Caki2 (cell line): ENCODE data around the gene GRM4. TPM values are rescaled to one million over a fixed set of nuclear protein-coding genes. Genes with fewer than 3 reads are reported as not detected.
A peak's percentile ranks its signal among the peaks of the same experiment; 100 is the strongest.

Source experiments
- DNase-seq: peaks from one replicate; pipeline ENCODE4 v3.0.0-alpha.2; 2015; ENCODE audit warnings: low read depth
- in situ Hi-C: cut with HindIII; loops from 2 replicates; pipeline ENCODE4 v1.10.0; 2016; ENCODE audit warnings: low sequenced_read_pairs, low pct_unique_long_range_greater_than_20kb, mixed read lengths
- total RNA-seq: library from RNA; depleted of rRNA; stranded (reverse); fragments of >200 nt; shearing (Covaris generic); gene quantifications from 2 replicates; pipeline ENCODE4 v1.2.3, GENCODE V29; 2014; ENCODE audit warnings: low replicate concordance

Gene GRM4
- total RNA-seq, 1 experiment from 2014 or later, result 1.2 TPM

DNA sequence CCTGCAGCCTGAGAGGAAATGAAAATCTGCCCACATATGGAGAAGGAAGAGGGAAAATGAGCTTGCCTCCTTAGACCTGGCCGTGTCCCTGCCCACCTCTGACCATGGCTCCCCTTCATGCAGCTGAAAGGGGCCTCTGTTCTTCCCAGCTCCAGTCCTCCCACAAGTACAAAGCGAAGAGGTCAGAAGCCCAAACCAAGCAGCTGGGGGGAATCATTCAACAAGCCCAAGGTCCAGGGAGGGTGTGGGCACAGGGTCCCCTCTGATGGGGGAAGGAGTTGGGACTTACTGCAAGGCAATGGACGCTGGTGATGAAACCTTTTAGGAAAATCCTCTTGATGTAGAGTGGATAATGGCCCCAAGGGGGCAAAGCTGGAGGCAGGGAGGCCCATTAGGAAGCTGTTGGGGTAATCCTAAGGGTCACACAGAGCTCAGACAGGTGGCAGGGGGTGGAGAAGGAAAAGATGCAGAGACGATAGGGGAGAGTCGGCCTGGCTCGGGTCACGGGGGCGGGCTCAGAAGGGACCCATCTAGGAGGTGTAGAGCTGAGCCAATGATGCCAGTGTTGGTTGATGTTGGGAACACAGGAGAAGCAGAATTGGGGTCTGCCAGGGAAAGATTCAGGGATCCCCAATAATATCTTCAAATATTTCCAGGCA, 16.1 kb upstream of the GRM4 start:
- in situ Hi-C loops, result no loop called here
- no peak for DNase-seq

DNA sequence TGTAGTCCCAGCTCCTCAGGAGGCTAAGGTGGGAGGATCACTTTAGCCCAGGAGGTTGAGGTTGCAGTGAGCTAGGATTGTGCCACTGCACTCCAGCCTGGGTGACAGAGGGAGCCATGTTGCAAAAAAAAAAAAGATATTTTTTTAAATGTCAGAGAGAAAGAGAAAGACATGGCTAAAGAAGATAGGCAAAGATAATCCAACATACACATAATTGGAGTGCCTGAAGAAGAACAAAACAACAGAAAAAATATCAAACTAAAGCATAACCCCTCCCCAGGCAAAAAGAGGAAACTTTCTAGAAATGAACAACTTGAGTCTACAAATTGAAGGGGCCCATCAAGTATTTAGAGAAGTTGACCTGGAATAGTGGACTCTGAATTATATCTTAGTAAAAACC, 14.0 kb upstream of the GRM4 start:
- in situ Hi-C loops, result no loop called here

DNA sequence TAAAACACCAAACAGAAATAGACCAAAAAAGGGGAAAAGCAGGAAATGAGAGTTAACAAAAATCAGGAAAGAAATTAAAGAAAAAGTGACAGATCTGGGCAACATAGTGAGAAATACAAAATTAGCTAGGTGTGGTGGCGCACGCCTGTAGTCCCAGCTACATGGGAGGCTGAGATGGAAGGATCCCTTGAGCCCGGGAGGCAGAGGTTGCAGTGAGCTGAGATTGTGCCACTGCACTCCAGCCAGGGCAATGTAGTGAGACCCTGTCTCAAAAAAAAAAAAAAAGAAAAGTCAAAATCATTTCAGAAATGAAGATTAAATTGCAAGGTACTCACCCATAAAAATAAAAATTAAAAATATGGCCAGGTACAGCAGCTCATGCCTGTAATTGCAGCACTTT, 13.0 kb upstream of the GRM4 start:
- no peak for DNase-seq
- in situ Hi-C loops, result no loop called here

More for the DNA sequence above, 14.0 kb upstream of the GRM4 start:
- peak; percentile 14 for DNase-seq

DNA sequence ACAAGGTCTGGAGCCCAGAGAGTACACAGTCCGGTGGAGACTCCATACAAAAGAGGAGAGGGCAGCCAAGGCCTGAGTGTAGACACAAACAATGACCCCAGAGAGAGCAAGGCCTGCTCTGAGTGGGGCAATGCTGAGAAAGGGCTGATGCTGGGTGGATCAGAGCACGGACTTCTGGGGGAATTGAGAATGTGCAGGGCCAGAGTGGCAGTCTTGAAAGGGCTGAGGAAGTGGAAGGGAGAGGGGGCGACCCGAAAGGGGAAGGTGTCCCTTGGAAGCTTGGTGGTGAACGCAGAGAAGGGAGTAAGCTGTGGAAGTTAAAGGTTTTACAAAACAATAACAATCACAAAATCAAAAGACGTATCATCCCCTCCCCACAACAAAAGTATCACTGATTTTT, 12.0 kb upstream of the GRM4 start:
- in situ Hi-C loops, result no loop called here
- no peak for DNase-seq

DNA sequence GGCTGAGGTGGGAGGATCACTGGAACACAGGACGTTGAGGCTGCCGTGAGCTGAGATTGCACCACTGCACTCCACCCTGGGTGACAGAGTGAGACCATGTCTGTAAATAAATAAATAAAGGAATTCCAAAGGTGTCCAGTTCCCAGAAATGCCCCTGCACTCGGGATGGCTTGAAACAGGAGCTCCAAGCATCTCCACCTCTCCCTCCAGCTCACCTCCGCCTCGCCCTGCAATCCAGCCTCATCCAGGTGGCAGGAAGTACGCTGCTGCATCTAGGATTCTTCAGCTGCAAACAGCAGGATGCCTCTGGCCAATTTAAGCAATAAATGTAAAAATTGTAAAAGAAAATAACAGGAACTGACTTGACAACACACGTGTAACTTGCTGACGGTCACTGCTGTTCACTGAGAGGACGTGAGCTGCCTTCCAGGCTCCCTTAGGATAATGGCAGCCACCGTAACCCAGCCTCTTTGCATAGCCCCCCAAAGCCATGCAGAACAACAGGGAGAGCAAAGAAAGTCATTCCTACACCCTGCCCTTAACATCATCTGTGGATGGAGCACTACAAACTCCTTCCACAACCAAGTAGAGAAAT, 11.4 kb upstream of the GRM4 start:
- no peak for DNase-seq
- in situ Hi-C loops, result no loop called here

DNA sequence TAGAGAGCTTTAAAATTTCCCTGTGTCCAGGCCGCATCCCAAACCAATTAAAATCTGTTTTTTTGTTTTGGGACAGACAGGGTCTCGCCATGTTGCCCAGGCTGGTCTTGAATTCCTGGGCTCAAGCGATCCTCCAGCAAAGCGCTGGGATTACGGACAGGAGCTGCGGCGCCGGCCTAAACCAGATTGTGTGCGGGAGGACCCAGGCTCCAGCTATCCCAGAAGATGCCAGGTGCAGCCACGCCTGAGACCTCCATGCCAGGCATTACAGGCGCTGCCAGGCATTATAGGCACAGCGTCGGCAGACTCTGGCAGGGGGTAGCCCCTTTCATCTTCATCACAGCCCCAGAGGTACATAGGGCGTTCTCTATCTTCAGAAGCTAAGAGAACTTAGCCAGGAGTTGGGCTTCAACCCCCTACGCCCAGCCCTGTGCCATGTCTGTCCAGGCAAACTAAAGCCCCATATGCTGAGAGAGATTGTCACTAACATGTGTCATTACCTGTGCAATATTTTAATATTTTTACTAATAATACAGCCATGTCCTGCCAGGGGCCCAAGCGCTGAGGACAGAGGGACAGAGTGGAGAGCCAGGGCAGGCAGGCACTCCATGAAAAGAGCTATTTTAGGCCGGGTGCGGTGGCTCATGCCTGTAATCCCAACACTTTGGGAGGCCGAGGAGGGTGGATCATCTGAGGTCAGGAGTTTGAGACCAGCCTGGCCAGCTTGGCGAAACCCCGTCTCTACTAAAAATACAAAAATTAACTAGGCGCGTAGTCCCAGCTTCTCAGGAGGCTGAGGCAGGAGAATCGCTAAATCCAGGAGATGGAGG, 9.8 kb upstream of the GRM4 start:
- in situ Hi-C loops, result no loop called here
- no peak for DNase-seq

DNA sequence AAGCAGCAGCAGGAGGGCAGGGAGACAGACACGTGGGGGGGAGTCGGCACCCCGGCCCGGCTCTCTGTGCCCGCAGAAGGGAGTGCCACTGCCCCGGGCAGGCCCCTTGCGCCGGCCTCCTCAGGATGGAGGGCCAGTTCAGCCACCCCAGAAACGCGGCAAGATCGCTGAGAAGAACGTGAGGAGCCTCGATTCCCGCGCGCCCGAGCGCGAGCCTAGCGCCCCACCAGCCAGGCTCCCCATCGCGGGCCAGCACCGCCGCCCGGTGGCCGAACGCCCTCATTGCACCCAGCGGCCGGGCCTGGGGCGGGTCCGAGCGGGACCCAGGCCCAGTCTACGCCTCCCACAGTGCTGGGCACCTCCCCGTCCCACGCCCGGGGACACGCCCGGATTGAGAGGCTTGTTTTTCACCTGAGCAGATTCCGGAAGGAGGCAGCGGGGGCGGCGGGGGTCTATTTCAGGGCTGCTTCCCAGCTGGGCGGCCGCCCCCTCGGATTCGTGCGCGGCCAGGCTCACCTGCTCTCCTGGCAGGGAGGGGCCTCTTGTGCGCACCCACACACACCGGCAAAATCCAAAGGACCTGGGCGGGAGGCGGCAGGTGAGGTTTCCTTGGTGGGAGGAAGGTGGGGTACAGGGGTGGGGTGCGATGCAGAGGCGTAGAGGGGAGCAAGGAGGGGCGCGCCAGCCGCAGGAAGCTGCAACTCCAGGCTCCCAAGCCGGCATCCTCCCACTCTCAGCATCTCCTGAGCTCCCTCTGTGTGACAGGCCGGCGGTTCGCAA, 9.0 kb upstream of the GRM4 start:
- peak; percentile 26 for DNase-seq
- in situ Hi-C loops, result no loop called here

DNA sequence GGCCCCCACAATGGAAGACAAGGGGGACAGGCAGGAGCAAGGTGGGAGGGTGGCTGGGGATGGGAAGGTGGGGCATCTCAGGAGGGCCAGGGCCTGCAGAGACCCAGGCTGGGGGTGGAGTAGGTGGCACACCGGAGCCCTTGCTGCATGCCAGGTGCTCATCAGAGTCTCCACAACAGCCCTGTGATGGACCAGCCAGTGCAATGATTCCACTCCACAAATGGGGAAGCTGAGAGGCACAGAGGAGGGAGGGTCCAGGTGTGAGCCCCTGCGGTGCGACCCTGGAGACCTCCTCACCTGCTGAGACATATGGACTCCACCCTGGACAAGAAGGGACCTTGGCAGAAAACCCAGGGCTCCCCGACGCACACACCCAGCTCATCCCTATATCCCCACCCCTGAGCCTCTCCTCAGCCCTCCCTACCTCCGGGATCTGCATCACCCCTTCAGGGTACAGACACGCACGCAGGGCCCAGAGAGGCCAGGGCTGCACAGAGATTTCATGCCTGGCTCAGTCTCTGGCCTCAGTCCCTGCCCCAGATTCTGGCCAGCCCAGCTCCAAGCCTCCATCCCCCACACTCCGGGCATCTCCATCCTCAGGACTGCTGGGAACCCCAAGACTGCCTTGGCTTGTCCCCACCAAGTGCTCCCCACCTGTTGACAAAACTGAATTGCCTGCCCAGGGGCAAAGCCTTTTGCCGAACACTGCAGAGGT, 7.1 kb upstream of the GRM4 start:
- in situ Hi-C loops, result no loop called here
- DNase-seq, result no peak

DNA sequence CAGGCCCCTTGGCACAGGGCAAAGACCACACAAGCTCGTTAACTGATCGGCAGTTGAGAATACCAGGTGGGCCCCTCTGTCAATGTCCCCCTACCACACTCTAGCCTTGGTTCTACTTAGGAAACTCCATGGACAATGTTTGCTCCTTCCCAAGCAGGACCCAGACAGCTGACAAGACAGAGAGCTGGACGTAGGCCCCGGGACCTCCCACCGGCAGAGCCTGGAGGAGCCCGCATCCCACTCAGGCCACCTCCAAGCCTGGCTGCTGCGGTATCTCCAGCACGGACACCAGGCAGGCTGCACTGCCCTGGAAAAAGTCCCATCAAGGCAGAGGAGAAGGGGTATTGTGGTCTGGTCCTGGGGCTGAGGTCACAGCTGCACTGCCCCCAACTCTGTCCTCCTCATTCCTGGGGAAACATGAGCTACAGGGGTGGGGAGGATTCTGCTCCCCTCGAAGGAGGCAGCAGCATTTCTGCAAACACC, 6.2 kb upstream of the GRM4 start:
- DNase-seq, result no peak
- in situ Hi-C loops, result no loop called here

DNA sequence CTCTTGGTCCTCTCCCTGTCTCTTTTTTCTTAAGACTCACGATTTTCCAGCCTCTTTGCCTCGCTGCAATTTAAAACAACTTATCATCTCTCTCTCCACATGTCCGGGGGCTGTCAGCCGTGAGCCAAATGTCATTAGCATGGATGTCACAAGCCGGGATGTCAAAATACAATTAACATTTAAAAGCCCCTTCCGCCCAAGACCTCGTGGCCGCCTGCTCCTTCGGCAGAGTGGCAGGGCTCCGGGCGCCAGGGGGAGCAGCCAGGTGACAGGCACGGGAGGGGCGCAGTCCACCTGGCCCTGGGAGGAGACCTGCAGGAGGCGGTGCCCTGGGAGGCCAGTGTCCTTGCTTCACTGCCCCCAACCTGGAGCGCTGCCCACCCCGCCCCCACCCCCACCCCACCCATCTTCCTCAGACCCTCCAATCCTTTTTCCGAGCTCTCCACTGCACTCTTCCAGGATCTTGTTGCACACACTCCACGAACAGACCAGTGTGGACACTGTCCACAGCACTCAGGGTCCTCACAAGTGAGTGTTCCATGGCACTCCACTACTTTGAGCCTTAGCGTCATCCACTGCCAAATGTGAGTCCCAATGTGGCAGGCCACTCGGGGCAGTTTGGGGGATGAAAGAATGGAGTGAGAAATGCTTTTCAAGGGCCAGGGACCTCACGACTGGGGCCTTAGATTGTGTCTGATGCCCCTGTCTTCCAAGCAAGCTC, 5.6 kb upstream of the GRM4 start:
- in situ Hi-C loops, result no loop called here
- no peak for DNase-seq

DNA sequence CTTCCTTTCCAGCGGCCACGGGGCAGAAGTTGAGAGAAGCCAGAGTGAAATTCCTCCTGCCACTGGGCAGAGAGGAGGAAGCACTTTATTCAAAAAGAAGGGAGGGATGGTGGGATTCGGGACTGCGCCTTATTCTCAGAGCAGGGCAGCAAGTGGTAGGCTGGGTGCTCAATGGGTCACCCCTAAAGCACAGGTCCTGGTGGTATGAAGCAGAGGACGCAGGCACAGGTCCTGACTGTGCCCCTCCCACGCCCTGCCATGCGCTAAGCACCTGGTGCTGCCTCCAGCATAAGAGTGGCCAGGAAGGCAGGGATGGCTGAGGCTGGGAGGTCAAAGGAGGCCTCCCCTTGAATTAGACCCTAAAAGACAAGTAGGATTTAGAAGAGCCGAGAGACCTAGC, 4.9 kb upstream of the GRM4 start:
- DNase-seq, result no peak
- in situ Hi-C loops, result no loop called here

DNA sequence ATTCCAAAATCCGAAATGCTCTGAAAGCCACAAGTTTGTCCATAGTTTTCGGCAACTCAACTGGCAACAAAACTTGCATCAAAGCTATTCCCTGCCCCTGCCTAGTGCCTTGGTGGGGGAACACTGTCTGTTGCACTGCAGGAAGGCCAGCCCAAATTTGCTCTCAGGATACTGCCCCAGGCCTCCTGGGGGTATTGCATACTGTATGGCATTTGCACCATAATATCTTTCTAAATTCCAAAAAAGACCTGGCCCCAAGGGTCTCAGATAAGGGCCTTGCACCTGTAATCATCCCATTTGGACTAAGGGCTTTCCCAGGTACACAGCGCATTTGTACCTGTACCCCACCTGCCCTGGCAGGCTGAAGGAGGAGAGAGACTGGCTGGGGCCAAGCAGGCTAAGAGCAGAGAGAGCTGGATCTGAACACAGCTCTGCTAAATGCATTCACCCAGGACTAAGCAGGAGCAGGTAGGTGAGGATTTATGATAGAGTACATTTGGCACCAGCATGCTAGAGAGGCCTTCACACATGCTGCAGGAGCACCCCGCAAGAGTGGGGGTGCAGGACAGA, 4.0 kb upstream of the GRM4 start:
- in situ Hi-C loops, result no loop called here

DNA sequence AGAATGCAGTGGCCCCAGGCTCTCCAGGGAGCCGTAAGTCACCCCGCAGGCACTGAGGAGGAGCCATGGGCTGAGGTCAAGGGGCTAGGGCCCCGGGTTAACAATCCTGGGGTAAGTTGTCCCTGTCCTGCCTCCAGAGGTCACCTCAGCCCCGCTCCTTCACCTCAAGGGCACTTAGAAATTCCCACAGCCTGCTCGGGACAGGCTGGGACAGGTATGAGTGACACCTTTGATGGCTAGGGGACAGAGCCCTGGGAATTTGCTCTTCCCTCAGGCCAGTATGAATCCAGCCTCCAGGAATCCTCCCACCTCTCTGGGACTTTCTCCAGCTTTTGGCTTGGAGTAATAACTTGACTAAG, 3.5 kb upstream of the GRM4 start:
- in situ Hi-C loops, result no loop called here
- no peak for DNase-seq

More for the DNA sequence above, 4.0 kb upstream of the GRM4 start:
- DNase-seq, result no peak

DNA sequence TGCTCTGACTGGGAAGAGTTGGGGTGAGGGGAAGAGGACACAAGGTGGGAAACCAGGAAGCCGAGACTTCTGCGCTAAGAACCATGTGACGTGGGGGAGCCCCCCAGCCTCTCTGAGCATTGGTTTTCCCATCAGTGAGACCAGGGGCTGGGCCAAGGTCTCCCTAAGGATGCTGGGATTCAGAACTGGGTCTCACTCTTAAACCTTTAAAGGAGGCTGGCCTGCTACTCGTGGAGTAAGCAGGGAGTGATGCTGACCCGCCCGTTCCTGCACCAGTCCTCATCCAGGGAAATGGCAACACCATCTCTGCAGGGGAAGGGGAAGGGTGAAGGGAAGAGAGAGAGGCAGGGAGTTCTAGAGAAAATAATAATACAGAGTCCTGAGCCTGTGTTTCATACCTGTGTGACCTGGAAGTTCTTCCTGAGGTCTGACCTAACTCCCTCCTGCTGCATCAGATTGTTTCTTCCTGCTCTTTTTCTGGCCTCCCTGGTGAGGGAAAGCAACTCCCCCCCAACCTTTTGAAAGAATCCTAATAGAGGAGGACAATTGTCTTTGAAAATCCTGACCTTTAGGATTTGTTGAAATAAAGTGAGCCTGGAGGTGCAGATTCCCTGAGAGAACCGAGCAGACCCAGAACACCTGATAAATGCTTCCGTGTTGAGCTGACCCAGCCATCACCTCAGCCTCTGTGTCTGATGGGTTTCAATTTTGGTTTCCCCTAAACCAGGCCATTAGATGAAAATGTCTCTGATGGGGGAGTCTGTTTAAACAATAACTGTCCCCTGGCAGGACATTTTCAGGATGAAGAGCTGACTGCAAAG, 3.0 kb upstream of the GRM4 start:
- DNase-seq, result no peak
- in situ Hi-C loops, result no loop called here

DNA sequence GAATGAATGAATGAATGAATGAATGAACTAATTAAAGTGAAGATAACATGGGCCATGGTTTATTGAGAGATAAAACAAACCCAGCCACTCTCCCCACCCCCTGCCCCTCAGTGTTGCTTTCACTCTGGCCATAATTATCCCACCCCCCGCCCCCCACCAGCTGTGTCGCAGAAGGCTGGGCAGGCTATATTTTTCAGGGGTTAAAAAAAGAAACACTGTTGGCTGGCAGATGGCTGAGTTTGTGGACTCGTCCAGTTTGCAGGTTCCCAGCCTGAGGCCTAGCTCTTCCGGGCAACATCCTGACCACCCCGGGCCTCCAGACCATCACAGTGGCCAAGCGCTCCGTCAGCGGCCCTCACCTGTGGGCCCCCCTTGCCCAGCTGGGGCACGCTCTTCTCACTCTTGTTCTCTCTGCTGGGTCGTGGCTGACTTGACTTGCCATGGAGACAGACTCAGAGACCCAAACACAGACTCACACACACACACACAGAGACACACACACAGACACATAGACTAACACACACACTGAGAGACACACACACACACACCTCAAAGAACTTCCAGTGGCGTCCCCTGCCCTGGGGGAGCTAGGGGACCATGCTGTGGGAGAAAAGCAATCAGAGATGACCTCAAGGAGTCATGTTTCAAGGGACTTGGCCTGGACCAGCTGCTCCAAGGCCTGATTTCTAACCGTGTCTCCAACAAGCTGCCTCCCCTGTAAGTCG, 2.2 kb upstream of the GRM4 start:
- no peak for DNase-seq
- in situ Hi-C loops, result no loop called here
